Nephron progenitor cell (in vitro differentiated cells): ENCODE results near the gene GZMH.

Experiments
- DNase-seq: peaks from one replicate; pipeline ENCODE4 v3.0.0; 2021
- H3K27ac Mint-ChIP-seq: 2 replicates; pipeline ENCODE4 v1.8.0; 2021; ENCODE audit warnings: mild to moderate bottlenecking, moderate library complexity, mixed read lengths
- H3K27me3 Mint-ChIP-seq: 2 replicates; pipeline ENCODE4 v1.8.0; 2021; ENCODE audit warnings: mild to moderate bottlenecking, low read depth, mixed read lengths; ENCODE audit not compliant: poor library complexity
- H3K36me3 Mint-ChIP-seq: 2 replicates; pipeline ENCODE4 v1.8.0; 2021; ENCODE audit warnings: low read depth, mixed read lengths
- H3K4me1 Mint-ChIP-seq: 2 replicates; pipeline ENCODE4 v1.8.0; 2021; ENCODE audit warnings: mixed read lengths
- H3K4me3 Mint-ChIP-seq: 2 replicates; pipeline ENCODE4 v1.8.0; 2021; ENCODE audit warnings: mild to moderate bottlenecking, moderate library complexity, mixed read lengths
- H3K9me3 Mint-ChIP-seq: 2 replicates; pipeline ENCODE4 v1.8.0; 2021; ENCODE audit warnings: mild to moderate bottlenecking, moderate library complexity, mixed read lengths
- CTCF ChIP-seq: fragments of 200-600 bp; sonication (generic); IDR thresholded peaks from 2 replicates; pipeline ENCODE4 v1.5.0; 2021; ENCODE audit warnings: antibody characterized with exemption

GZMH gene

GRCh38 chr14:24563505-24563904 is 46.0 kb downstream of the GZMH start:
- Mint-ChIP-seq H3K36me3 (no peaks in the 10 kb centered on the region), H3K27me3 (no peaks in the 10 kb centered on the region), H3K9me3 (peaks cover 34% of the 10 kb centered on the region), H3K4me1 (no peaks in the 10 kb centered on the region), H3K4me3 (no peak overlapping the region), H3K27ac (no peak overlapping the region)
- no peak for TF ChIP-seq CTCF
- no peak for DNase-seq

GRCh38 chr14:24556756-24557155 is 52.7 kb downstream of the GZMH start:
- Mint-ChIP-seq H3K27ac (no peak overlapping the region), H3K27me3 (no peaks in the 10 kb centered on the region), H3K4me3 (no peak overlapping the region), H3K36me3 (no peaks in the 10 kb centered on the region), H3K9me3 (peaks cover 9% of the 10 kb centered on the region), H3K4me1 (no peaks in the 10 kb centered on the region)
- no peak for DNase-seq
- TF ChIP-seq CTCF: no peak
